HepG2 (cell line): Measurements from ENCODE around the gene SRRT. TPM values are rescaled to one million over a fixed set of nuclear protein-coding genes. Genes with fewer than 3 reads are reported as not detected.

ENCODE experiments used
- ATAC-seq: fragments of 200-7000 bp; cut with Tn5 transposase; 3 replicates; pipeline ENCODE4 v1.9.1; 2020; ENCODE audit warnings: mild to moderate bottlenecking, moderate library complexity
- BruUV-seq: library from RNA; stranded (reverse); fragments of 400-500 nt; replicated peaks from 2 replicates; lab custom pipeline; 2021; lab: Mats Ljungman, UMichigan
- CTCF ChIA-PET: fragments of 300-600 bp; formaldehyde crosslinking; extraction: SDS; loops from one replicate; lab custom pipeline; 2021; ENCODE audit warnings: low total read pairs, inconsistent platforms, low intra/inter-chr PET ratio; lab: Yijun Ruan, JAX
- POLR2A ChIA-PET: fragments of 350-600 bp; sonication (Branson Sonifier 250); formaldehyde crosslinking; loops from one replicate; lab custom pipeline; 2020; ENCODE audit warnings: antibody characterized with exemption, inconsistent platforms; lab: Yijun Ruan, JAX
- DNase-seq: peaks from one replicate; pipeline ENCODE4 v3.0.0-alpha.2; 2015; ENCODE audit warnings: low spot score
- FAIRE-seq: peaks from 3 replicates; lab custom pipeline; 2011; peaks lifted over from hg19 to GRCh38; lab: Jason Lieb, UNC
- H2AFZ ChIP-seq: one replicate; pipeline ENCODE4 v1.6.1; 2011; ENCODE audit warnings: low read length, inconsistent platforms
- H3K27ac ChIP-seq: fragments of 300-600 bp; 3 replicates; pipeline ENCODE4 v1.8.0; 2011; ENCODE audit warnings: mixed run types, mild to moderate bottlenecking, mixed read lengths, low read length, inconsistent platforms; ENCODE audit not compliant: insufficient read depth; ENCODE audit errors: extremely low read length
- H3K27me3 ChIP-seq, 2 experiments: fragments of 200-600 bp in 1 of 2; 2 replicates in 1 of 2; 3 replicates in 1 of 2; pipeline versions ENCODE4 v1.6.0 to v1.8.0; 2011; ENCODE audit warnings: low read length in 2 of 2, mild to moderate bottlenecking in 2 of 2, moderate library complexity in 2 of 2, inconsistent platforms in 1 of 2; ENCODE audit not compliant: insufficient read depth in 2 of 2, control insufficient read depth in 1 of 2
- H3K36me3 ChIP-seq, 2 experiments: fragments of 200-600 bp in 1 of 2; replicated peaks in 1 of 2; 2 replicates in 1 of 2; 3 replicates in 1 of 2; pipeline versions ENCODE4 v1.5.1 to v1.8.0; 2011; ENCODE audit warnings: low read length in 2 of 2, inconsistent platforms in 1 of 2; ENCODE audit not compliant: insufficient read depth in 2 of 2, control insufficient read depth in 1 of 2
- H3K4me1 ChIP-seq: 2 replicates; pipeline ENCODE4 v1.5.1; 2012; ENCODE audit warnings: low read length, inconsistent platforms; ENCODE audit not compliant: insufficient read depth
- H3K4me2 ChIP-seq: 2 replicates; pipeline ENCODE4 v1.6.0; 2011; ENCODE audit warnings: low read depth, low read length, inconsistent platforms
- H3K4me3 ChIP-seq, 3 experiments: fragments of 200-600 bp in 1 of 3; sonication (generic), shearing (Covaris generic) in 1 of 3; replicated peaks in 1 of 3; 2 replicates each; pipeline ENCODE4 v1.5.1; 2011 to 2016; ENCODE audit warnings: low read length in 3 of 3, inconsistent platforms in 2 of 3, low read depth in 2 of 3, mild to moderate bottlenecking in 2 of 3, control low read depth in 1 of 3, mixed read lengths in 1 of 3; ENCODE audit not compliant: insufficient read depth in 1 of 3
- H3K79me2 ChIP-seq: one replicate; pipeline ENCODE4 v1.6.1; 2011; ENCODE audit warnings: low read length, inconsistent platforms; ENCODE audit not compliant: insufficient read depth
- H3K9ac ChIP-seq: 2 replicates; pipeline ENCODE4 v1.6.0; 2011; ENCODE audit warnings: mild to moderate bottlenecking, low read depth, low read length, inconsistent platforms; ENCODE audit not compliant: insufficient read depth
- H3K9me3 ChIP-seq: 2 replicates; pipeline ENCODE4 v1.5.1; 2012; ENCODE audit warnings: mild to moderate bottlenecking, low read length
- H4K20me1 ChIP-seq: 2 replicates; pipeline ENCODE4 v1.6.0; 2011; ENCODE audit warnings: inconsistent platforms, mild to moderate bottlenecking, low read length, moderate library complexity; ENCODE audit not compliant: insufficient read depth
- CENPT ChIP-seq: sonication (generic); formaldehyde crosslinking; IDR thresholded peaks from 2 replicates; pipeline ENCODE4 v1.8.0; 2022; ENCODE audit warnings: low read depth, mild to moderate bottlenecking, moderate library complexity, missing genetic modification reagents
- HNF4A ChIP-seq: sonication (generic); formaldehyde crosslinking; IDR thresholded peaks from 2 replicates; pipeline ENCODE4 v1.4.0; 2020; ENCODE audit warnings: missing genetic modification reagents
- NR2F1 ChIP-seq, 2 experiments: fragments of 450-650 bp in 1 of 2; formaldehyde crosslinking in 1 of 2; IDR thresholded peaks; 2 replicates each; pipeline versions ENCODE4 v1.5.0 to v1.6.1; 2016 to 2020; ENCODE audit warnings: mild to moderate bottlenecking in 1 of 2, missing compliant biosample characterization in 1 of 2, missing genetic modification reagents in 1 of 2, moderate library complexity in 1 of 2
- ZBTB34 ChIP-seq: sonication (generic); formaldehyde crosslinking; IDR thresholded peaks from 2 replicates; pipeline ENCODE4 v1.8.0; 2022; ENCODE audit warnings: mild to moderate bottlenecking, missing genetic modification reagents
- ZBTB46 ChIP-seq: sonication (generic); formaldehyde crosslinking; IDR thresholded peaks from 2 replicates; pipeline ENCODE4 v1.4.0; 2020; ENCODE audit warnings: mild to moderate bottlenecking, missing genetic modification reagents, borderline replicate concordance
- ZNF549 ChIP-seq: sonication (generic); formaldehyde crosslinking; IDR thresholded peaks from 2 replicates; pipeline ENCODE4 v1.5.0; 2020; ENCODE audit warnings: missing genetic modification reagents
- WGBS: methylation state at CpG from one replicate; pipeline ENCODE4 v1.1.6; 2017; ENCODE audit warnings: low lambda C conversion rate; 5-methylcytosine and 5-hydroxymethylcytosine counted together
- in situ Hi-C: cut with HindIII; loops from 2 replicates; pipeline ENCODE4 v1.10.0; 2017; ENCODE audit warnings: low pct_unique_long_range_greater_than_20kb; ENCODE audit not compliant: extremely low pct_ligation_motif_present
- intact Hi-C: fragments of 100-400 bp; cut with micrococcal nuclease; formaldehyde crosslinking; loops from one replicate; pipeline ENCODE4 v1.10.0; 2022; ENCODE audit not compliant: unreplicated experiment
- polyA plus RNA-seq, 8 experiments: library from polyadenylated mRNA; depleted of rRNA in 3 of 8; stranded (reverse) in 7 of 8; unstranded in 1 of 8; fragments of >200 nt; fragmentation: Illumina TruSeq in 4 of 8; extraction: Trizol in 4 of 8; gene quantifications; 2 replicates each; pipeline versions ENCODE4 v1.2.1 to v1.2.3, GENCODE V29; 2011 to 2016; ENCODE audit warnings: low read depth in 4 of 8, missing spikeins in 1 of 8, mixed read lengths in 1 of 8; ENCODE audit not compliant: insufficient read depth in 1 of 8
- total RNA-seq, 5 experiments: library from RNA; depleted of rRNA; stranded (reverse); fragments of >200 nt; fragmentation: Illumina TruSeq; extraction: Trizol; gene quantifications; 2 replicates each; pipeline ENCODE4 v1.2.3, GENCODE V29; 2016; ENCODE audit warnings: low read depth in 1 of 5

The SRRT gene
- total and polyA plus RNA-seq, 2 of the 13 experiments (the other 11 are each of a cell fraction or from before 2014, with no cell fraction given): 26.2 to 106 TPM

- Histone ChIP-seq H3K79me2 (peaks cover 37% of the 10 kb centered on the region), H3K27me3 (no peaks in the 10 kb centered on the region), H3K4me3 (no peak overlapping the region), H3K4me2 (no peak overlapping the region), H3K27ac (no peak overlapping the region), H3K4me1 (peaks cover 46% of the 10 kb centered on the region), H3K9ac (no peak overlapping the region), H2AFZ (no peak overlapping the region), H3K36me3 (peaks cover 41 to 87% of the 10 kb centered on the region in 2 experiments), H3K9me3 (no peaks in the 10 kb centered on the region), H4K20me1 (peaks cover 8% of the 10 kb centered on the region; the same call in 1 of the 2 replicates)
- CTCF ChIA-PET: no interaction called here
- intact Hi-C loops (no loop called here), in situ Hi-C loops (loop anchor here (25.0 kb wide), 1 partner anchor 405 kb away; no protein-coding TSS in a partner anchor)
- WGBS: 100% methylated on average over 4 of the region's 9 CpGs
- DNase-seq (no peak), ATAC-seq (no peak), FAIRE-seq (no peak)
- no TSS peak for BruUV-seq
- TF ChIP-seq ZNF549 (CRISPR knock-in tag) (no peak), ZBTB34 (CRISPR knock-in tag) (no peak), CENPT (CRISPR knock-in tag) (no peak), ZBTB46 (CRISPR knock-in tag) (no peak), NR2F1 (CRISPR knock-in tag; IDR thresholded peaks at IDR 0.05) (no peak), HNF4A (CRISPR knock-in tag) (no peak)
- POLR2A ChIA-PET: no interaction called here
Measured at GRCh38 chr7:100882201-100882600, 7.3 kb downstream of the SRRT start.
